GM19193 (cell line): ENCODE results near the gene PPP1R13L.

Experiments used
- POLR2A ChIP-seq: IDR thresholded peaks from 4 replicates; pipeline ENCODE4 v1.6.1; 2011; ENCODE audit not compliant: insufficient read depth, insufficient read length; ENCODE audit errors: extremely low read depth

PPP1R13L gene

GRCh38 chr19:45333609-45334303 is 71.1 kb downstream of the PPP1R13L start:
- TF ChIP-seq POLR2A = no peak

GRCh38 chr19:45331411-45331810 is 73.5 kb downstream of the PPP1R13L start:
- TF ChIP-seq POLR2A = no peak
